SH-SY5Y (cell line): ENCODE data around the gene RAB6B.

Experiments
- GATA2 ChIP-seq: IDR thresholded peaks from 2 replicates; pipeline ENCODE4 v1.6.1; 2011; ENCODE audit warnings: mild to moderate bottlenecking, low read depth, low read length
- GATA3 ChIP-seq: IDR thresholded peaks from 2 replicates; pipeline ENCODE4 v1.6.1; 2011; ENCODE audit warnings: low read depth, mild to moderate bottlenecking, low read length, moderate library complexity

DNA sequence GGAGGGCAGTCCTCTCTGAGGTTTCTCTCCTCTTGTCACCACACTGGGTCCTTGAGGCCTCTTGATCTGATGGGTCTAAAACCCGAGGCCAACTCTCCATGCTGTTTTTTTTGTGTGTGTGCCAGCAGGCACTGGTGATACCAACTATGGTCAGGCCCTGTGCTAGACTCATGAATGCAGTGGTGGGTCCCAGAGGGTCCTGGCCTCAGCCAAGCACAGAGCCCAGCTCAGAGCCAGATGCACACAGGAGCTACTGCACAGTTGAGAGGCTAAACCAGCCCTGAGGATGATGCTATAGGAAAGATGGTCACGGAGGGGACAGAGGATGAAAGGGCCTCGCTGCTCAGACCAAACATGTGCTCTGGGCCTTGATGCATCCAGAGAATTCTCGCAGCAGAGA, 33.5 kb downstream of the RAB6B start:
- TF ChIP-seq GATA2 (no peak), GATA3 (no peak)
